Erythroblast (primary cell): ENCODE data around the gene WIF1.

Experiments
- GATA1 ChIP-seq: IDR thresholded peaks from 2 replicates; pipeline ENCODE4 v1.6.1; 2011; ENCODE audit warnings: low read depth, mild to moderate bottlenecking, control low read depth, low read length, moderate library complexity
- POLR2A ChIP-seq: IDR thresholded peaks from 2 replicates; pipeline ENCODE4 v1.6.1; 2011; ENCODE audit warnings: mild to moderate bottlenecking, low read length

- no peak for TF ChIP-seq POLR2A
- no peak for TF ChIP-seq GATA1
These were observed 21.9 kb downstream of the WIF1 start for GRCh38 chr12:65099182-65099581.
